Prostate gland (tissue), 2 donors: Measurements from ENCODE around the gene CTH. TPM values are rescaled to one million over a fixed set of nuclear protein-coding genes. Genes with fewer than 3 reads are reported as not detected.

Source experiments
- DNase-seq: peaks from one replicate; pipeline ENCODE4 v3.0.0-alpha.2; 2019; ENCODE audit warnings: low spot score
- H3K27ac ChIP-seq, 2 donors: fragments of 200-600 bp; sonication (generic); 2 replicates each; pipeline ENCODE4 v1.5.1; 2017 to 2019
- H3K27me3 ChIP-seq: fragments of 200-600 bp; sonication (generic); replicated peaks from 2 replicates; pipeline ENCODE4 v1.5.1; 2019; ENCODE audit not compliant: insufficient read depth
- H3K36me3 ChIP-seq, 2 donors: fragments of 200-600 bp; sonication (generic); 1 replicate in 1 of 2; 2 replicates in 1 of 2; pipeline versions ENCODE4 v1.5.1 to v1.8.1; 2017 to 2019
- H3K4me1 ChIP-seq: fragments of 200-600 bp; sonication (generic); replicated peaks from 2 replicates; pipeline ENCODE4 v1.5.1; 2019
- H3K4me3 ChIP-seq, 2 donors: fragments of 200-600 bp; sonication (generic); 2 replicates each; pipeline ENCODE4 v1.5.1; 2017 to 2019
- H3K9me3 ChIP-seq: fragments of 200-600 bp; sonication (generic); 2 replicates; pipeline ENCODE4 v1.5.1; 2017
- CTCF ChIP-seq, 4 experiments: fragments of 200-600 bp in 2 of 4; fragments of 450-650 bp in 2 of 4; sonication (generic) in 2 of 4; IDR thresholded peaks; 1 replicate in 3 of 4; 2 replicates in 1 of 4; pipeline ENCODE4 v1.5.1; 2016 to 2019; ENCODE audit warnings: antibody characterized with exemption in 4 of 4, mild to moderate bottlenecking in 2 of 4, moderate library complexity in 2 of 4
- POLR2A ChIP-seq: fragments of 450-650 bp; IDR thresholded peaks from one replicate; pipeline ENCODE4 v1.6.1; 2016; ENCODE audit warnings: antibody characterized with exemption, mild to moderate bottlenecking
- POLR2AphosphoS5 ChIP-seq: sonication (generic); formaldehyde crosslinking; IDR thresholded peaks from one replicate; pipeline ENCODE4 v1.6.1; 2017; ENCODE audit warnings: antibody characterized with exemption
- WGBS: methylation state at CpG from one replicate; pipeline ENCODE4 v1.1.5; 2018; 5-methylcytosine and 5-hydroxymethylcytosine counted together
- intact Hi-C: fragments of 100-400 bp; cut with DNase I; formaldehyde crosslinking; loops from one replicate; pipeline ENCODE4 v1.14.2; 2022
- total RNA-seq, 2 donors: library from RNA; depleted of rRNA; stranded (reverse); fragments of >200 nt; gene quantifications; one replicate each; pipeline ENCODE4 v1.1.0, GENCODE V29; 2016

Gene CTH
- total RNA-seq, 2 donors from 2014 or later = 8.1 to 12.7 TPM

- TF ChIP-seq CTCF (IDR thresholded peaks at IDR 0.05) = no peak
- TF ChIP-seq POLR2AphosphoS5 = no peak
- TF ChIP-seq POLR2A = no peak
- DNase-seq = no peak
- intact Hi-C loops = loop anchor here (10.0 kb wide), 1 partner anchor 83 kb away; no protein-coding TSS in a partner anchor
- peaks cover 0 to 4% of the 10 kb centered on the region in 2 donors for H3K36me3 ChIP-seq
- 83% methylated on average over 2 of the region's 2 CpGs for WGBS
- no peaks in the 10 kb centered on the region for H3K27me3 ChIP-seq
- no peaks in the 10 kb centered on the region for H3K4me1 ChIP-seq
- no peaks in the 10 kb centered on the region for H3K9me3 ChIP-seq
- no peak overlapping the region for H3K27ac ChIP-seq
- H3K4me3 ChIP-seq = no peak overlapping the region
Observed at GRCh38 chr1:70431317-70431716, 20.2 kb downstream of the CTH start.

GRCh38 chr1:70431874-70432273, 20.8 kb downstream of the CTH start:
- TF ChIP-seq CTCF (IDR thresholded peaks at IDR 0.05) (no peak), POLR2AphosphoS5 (no peak), POLR2A (no peak)
- Histone ChIP-seq H3K27ac (no peak overlapping the region), H3K4me1 (no peaks in the 10 kb centered on the region), H3K27me3 (no peaks in the 10 kb centered on the region), H3K9me3 (no peaks in the 10 kb centered on the region), H3K4me3 (no peak overlapping the region), H3K36me3 (peaks cover 0 to 4% of the 10 kb centered on the region in 2 donors)
- 75% methylated on average over 3 of the region's 3 CpGs for WGBS
- intact Hi-C loops = loop anchor here (10.0 kb wide), 1 partner anchor 83 kb away; no protein-coding TSS in a partner anchor
- no peak for DNase-seq

- no peak for DNase-seq
- H3K4me3 ChIP-seq = no peak overlapping the region
- H3K9me3 ChIP-seq = no peaks in the 10 kb centered on the region
- H3K27me3 ChIP-seq = no peaks in the 10 kb centered on the region
- TF ChIP-seq POLR2A (no peak), POLR2AphosphoS5 (no peak), CTCF (IDR thresholded peaks at IDR 0.05) (no peak)
- no peak overlapping the region for H3K27ac ChIP-seq
- WGBS = 50% methylated on average over 1 of the region's 1 CpG
- peaks cover 0 to 4% of the 10 kb centered on the region in 2 donors for H3K36me3 ChIP-seq
- intact Hi-C loops = loop anchor here (10.0 kb wide), 1 partner anchor 80 kb away; no protein-coding TSS in a partner anchor
- no peaks in the 10 kb centered on the region for H3K4me1 ChIP-seq
Observed at GRCh38 chr1:70434253-70434859, 23.3 kb downstream of the CTH start.

- no peak for DNase-seq
- intact Hi-C loops = loop anchor here (10.0 kb wide), 1 partner anchor 78 kb away; no protein-coding TSS in a partner anchor
- H3K27ac ChIP-seq = no peak overlapping the region
Observed at GRCh38 chr1:70436622-70437251, 25.7 kb downstream of the CTH start.

More at GRCh38 chr1:70436622-70437251, 25.7 kb downstream of the CTH start:
- Histone ChIP-seq H3K9me3 (no peaks in the 10 kb centered on the region), H3K36me3 (peaks cover 0 to 4% of the 10 kb centered on the region in 2 donors), H3K27me3 (no peaks in the 10 kb centered on the region), H3K4me3 (no peak overlapping the region), H3K4me1 (no peaks in the 10 kb centered on the region)
- 76% methylated on average over 6 of the region's 6 CpGs for whole genome bisulfite sequencing
- TF ChIP-seq POLR2A = no peak
- TF ChIP-seq CTCF (IDR thresholded peaks at IDR 0.05) = peak in 1 of 4 experiments; percentile 25
